RKO (cell line): ENCODE measurements around the gene ZFYVE28.
"Not testable (repeated sequence)": the region's sequence is repeated elsewhere in the genome, so short reads cannot be mapped to it uniquely, and the experiment has no call there.

Experiments used
- DNase-seq: peaks from one replicate; pipeline ENCODE4 v3.0.0-alpha.2; 2016; ENCODE audit warnings: low spot score

The ZFYVE28 gene

GRCh38 chr4:2286904-2287593 is 131.4 kb downstream of the ZFYVE28 start:
- no peak for DNase-seq

DNA sequence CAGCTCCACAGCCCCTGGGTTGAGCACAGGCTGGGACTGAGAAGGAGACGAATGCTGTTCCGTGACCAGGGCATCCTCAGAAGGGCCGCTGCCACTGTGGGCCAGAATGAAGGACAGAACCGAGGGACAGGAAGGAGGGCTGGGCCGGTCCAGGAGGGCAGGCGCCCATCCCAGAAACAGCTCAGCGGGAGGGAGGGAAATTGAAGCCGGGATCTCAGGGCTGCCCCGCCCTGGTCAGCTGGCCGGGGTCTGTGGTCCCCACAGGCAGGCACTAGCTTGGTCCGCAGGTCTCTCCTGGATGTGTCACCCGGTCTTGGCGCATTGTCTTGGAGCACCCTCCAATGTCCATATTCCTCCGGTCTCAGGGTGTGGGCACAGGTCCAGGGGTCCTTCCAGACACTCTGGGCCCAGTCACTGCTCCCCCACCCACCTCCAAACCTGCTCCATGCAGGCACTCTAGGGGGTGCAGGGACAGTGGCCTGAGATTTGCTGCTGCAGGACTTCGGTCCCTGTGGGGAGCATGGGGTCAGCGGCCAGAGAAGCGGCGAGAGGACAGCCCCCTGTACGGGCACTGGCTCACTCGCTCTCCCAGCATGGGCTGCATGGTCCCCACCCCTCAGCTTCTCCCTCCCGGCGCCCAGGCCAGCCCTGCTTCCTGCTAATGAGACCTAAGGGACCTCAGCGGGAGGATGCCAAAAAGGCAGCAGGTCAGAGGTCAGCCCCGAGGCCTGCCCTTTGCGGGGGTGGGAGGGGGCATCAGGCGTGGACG is 132.6 kb downstream of the ZFYVE28 start:
- DNase-seq = no peak

DNA sequence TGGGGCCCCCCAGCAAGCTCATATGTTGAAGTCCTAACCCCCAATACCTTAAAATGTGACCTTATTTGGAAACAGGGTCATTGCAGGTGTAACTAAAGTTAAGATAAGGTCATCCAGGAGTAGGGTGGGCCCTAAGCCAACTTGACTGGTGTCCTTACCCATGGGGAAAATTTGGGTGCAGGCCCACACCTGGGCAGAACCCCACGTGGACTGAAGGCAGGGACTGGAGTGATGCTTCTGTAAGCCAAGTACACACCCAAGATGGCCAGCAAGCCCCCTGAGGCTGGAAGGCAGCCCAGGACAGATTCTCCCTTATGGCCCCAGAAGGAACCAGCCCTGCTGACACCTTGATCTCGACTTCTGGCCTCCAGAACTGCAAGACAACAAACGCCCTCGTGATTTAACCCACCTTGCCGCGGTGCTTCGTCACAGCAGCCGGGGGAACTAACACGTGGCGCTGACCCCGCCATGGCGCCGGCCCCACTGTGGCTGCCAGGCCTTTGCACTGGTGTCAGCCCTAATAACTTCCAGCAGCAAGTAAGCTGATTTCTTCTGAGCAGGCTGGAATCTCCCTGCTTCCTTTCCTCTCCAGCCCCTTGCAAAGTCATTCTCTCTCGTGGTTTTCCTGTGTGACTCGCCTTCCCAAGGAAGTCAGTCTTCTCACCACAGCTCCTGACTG is 133.4 kb downstream of the ZFYVE28 start:
- peak; percentile 25 for DNase-seq

- DNase-seq = no peak
Measured at GRCh38 chr4:2284161-2284933, 134.1 kb downstream of the ZFYVE28 start.

GRCh38 chr4:2283199-2283711 is 135.2 kb downstream of the ZFYVE28 start:
- no peak for DNase-seq

DNA sequence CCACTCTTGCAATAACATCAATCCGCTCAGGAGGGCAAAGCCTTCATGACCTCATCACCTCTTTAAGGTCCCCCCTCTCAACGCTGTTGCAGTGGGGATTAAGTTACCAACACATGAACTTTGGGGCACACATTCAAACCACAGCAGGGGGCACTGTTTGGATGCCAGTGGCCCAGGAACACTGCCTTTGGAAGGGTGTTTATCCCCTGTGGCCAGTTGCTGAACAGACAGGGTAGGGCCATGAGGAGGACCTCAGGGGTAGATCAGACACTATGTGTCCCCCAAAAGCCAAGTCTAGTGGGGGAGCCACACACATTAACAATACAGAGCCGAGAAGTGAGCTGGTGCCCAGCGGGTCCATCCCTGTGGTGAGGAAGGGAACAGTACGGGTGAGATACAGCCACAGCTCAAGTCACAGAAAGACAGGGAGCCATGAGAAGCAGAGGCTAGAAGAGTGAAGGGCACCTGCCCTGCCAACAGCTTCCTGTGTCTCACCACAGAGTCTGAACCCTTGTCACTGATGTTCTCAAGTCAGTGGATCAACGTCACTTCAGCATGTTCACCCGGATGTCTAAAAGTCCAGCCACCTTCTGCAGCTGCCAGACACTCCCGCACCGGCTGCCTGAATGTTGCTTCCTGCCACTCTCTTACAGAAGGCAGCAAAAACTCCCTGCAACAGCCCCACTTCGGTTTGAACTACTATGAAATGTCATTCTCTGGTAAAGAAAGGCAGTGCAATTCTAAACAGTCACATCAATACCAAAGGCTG is 136.7 kb downstream of the ZFYVE28 start:
- no peak for DNase-seq

DNA sequence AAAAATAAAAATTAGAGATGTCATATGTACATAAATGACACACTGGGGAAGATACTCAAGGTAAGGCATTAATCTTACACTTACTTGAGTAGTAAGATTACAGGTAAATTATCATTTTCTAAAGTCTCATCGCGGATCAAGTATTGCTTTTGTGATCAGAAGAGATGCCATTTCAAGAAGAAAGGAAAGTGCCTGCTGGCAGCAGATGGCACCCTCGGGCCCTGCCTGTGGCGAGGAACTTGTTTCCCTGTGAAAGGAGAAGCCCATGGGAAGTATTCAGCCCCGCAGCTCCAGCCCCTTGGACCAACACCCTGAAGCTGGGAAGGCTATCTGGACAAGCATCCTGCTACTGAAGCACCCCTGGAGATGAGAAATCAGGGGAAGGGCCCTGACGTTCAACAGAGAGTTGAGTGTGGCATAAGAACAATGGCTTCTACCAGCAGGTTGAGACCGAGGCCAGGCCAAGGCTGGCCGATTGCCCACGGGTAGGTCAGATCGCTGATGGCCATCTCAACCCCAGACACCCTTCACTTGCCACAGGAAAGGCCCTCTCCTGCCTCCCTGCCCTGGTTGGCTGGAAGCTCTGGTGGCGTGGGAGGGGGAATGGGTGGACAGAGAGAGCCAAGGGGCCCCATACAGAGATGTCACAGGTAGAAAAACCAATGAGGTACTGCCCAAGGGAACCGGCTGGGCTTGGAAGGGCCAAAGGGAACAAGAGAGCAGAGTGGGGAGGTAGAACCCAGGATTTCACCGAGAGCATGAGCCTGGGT is 137.7 kb downstream of the ZFYVE28 start:
- no peak for DNase-seq

GRCh38 chr4:2277956-2278355 is 140.5 kb downstream of the ZFYVE28 start:
- no peak for DNase-seq

- no peak for DNase-seq
Measured at GRCh38 chr4:2276581-2277325, 141.7 kb downstream of the ZFYVE28 start.

- DNase-seq = no peak
Measured at GRCh38 chr4:2275546-2276251, 142.7 kb downstream of the ZFYVE28 start.

GRCh38 chr4:2275044-2275397 is 143.4 kb downstream of the ZFYVE28 start:
- not testable (repeated sequence) for DNase-seq

DNA sequence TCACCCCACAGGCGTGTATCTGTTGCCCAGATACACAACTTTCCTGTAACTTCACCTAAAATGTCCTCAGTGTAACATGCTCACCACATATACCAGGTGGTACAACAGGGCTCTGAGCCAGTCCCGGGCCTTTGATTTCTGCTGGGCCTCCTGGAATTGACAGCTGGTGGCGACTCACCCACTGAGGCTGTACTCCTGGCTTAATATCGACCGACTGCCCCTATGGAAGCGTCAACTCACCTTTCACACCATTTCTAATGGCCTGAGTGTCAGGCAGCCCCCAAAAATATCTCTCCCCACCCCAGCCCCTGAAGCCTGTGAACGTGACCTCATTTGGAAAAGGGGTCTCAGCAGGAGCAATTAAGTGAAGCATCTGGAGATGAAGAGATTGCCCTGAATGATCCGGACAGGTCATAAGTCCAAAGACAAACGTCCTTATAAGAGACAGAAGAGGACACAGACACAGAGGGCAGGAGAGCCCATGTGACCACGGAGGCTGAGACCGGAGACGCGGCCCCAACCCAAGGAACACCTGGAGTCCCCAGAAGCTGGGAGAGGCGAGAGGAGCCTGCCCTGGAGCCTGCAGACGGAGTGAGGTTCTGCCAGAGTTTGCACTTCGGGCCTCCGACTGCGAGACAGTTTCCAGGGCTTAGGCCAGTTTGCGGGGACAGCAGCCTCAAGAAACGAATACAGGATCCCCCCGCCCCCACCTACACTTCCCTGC is 144.0 kb downstream of the ZFYVE28 start:
- DNase-seq = no peak

DNA sequence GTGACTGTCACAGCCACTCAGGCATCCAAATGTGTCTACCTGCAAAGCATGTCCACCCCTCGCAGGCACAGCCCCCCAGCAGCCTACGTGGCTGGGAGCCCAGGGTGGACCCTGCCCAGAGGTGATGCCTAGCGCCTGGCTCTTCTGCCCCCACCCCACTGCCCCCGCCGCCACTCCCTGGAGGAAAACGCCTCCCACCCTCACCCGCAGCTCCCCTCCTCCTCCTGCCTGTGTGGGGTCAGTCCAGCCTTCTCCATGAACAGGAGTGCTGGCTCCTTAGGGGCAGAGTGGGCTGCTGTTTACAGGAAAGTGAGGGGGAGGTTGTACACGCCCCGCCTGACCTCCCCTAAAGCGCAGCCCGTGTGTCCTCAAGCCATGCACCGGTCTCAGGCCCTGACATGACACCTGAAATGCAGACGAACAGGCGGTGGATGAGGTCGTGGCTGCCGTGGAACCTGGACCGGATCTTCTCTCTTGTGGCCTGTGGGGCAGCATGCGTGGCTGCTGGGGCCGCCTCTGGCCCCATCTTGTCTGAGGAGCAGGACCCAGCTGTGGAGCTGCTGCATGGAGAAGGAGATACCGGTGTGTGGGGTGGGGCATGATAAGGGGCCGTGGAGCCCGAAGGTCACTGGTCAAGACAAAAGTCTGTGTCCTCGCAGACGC is 144.7 kb downstream of the ZFYVE28 start:
- DNase-seq = no peak

DNA sequence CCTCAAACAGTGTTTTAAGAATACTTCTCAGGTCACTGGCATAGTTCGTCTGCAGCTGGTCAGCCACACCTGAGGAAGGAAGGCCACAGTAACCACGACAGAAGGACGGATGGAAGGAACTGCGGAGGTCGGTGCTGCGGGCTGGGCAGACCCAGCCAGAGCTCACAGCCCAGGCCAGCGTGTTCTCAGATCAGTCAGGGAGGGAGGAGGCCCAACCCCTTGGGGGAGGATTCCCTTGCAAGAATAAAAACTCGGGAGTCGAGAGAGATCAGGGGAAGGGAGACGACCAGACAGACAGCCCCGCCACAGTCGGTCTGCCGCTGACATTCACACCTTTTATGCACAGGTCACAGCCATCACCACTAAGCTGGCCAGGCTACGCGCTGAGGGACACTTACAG is 145.2 kb downstream of the ZFYVE28 start:
- no peak for DNase-seq

- DNase-seq = no peak
Measured at GRCh38 chr4:2272828-2273120, 145.7 kb downstream of the ZFYVE28 start.

DNA sequence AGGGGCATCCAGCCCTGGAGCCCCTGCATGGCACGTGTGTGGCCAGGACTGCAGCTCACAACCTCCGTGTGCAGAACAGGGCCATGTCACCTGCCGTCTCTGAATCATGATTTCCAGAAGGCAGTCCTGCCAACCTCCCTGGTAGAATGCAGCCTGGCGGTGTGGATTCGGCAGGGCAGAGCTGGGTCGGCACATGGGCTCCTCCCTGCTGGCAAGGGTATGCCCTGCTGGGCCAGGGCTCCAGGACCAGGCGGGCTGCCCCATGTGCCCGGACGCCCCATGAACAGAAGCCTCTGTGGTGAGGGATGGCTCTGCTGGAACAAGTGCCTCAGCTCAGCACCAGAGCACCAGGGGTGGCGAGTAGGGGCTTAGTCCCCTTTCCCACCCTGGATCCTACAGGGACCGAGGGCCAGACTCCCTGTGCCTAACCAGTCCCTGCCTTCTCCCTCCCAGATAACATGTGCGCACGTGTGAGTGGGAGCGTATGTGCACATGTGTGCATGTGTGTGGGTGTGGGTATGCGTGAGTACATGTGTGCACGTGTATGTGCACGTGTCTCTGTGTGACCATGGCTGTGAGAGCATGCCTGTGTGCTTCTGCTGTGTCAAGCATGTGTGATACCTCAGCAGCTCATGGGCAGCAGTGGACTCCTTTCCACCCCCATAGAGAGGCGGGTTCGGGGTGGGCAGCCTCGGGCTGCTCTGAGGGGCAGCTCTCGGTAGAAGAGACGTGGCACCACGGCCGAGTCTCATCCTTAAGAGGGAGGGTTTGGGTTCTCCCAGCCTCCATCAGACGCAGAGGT is 146.2 kb downstream of the ZFYVE28 start:
- DNase-seq = no peak

GRCh38 chr4:2271279-2272025 is 147.0 kb downstream of the ZFYVE28 start:
- DNase-seq = no peak
